Stimulated activated CD4-positive, alpha-beta T cell treated with anti-CD3 and anti-CD28 coated beads, Interleukin-4, amount 100 ng/mL, for 24 hours (primary cell): ENCODE results near the gene TP73.

Experiments used
- DNase-seq: peaks from one replicate; pipeline ENCODE4 v3.0.0-alpha.2; 2020

TP73 gene

GRCh38 chr1:3636080-3636479 lies 16.2 kb upstream of the TP73 start:
- no peak for DNase-seq

- DNase-seq, result no peak
These were observed 15.8 kb upstream of the TP73 start for GRCh38 chr1:3636531-3636930.

- DNase-seq, result no peak
These were observed 14.3 kb upstream of the TP73 start for GRCh38 chr1:3638027-3638426.

GRCh38 chr1:3638676-3639075 lies 13.6 kb upstream of the TP73 start:
- no peak for DNase-seq

- no peak for DNase-seq
These were observed 12.9 kb upstream of the TP73 start for GRCh38 chr1:3639397-3639911.

GRCh38 chr1:3640121-3640837 lies 12.0 kb upstream of the TP73 start:
- DNase-seq, result no peak

GRCh38 chr1:3641046-3641760 lies 11.1 kb upstream of the TP73 start:
- no peak for DNase-seq

- no peak for DNase-seq
These were observed 10.5 kb upstream of the TP73 start for GRCh38 chr1:3641816-3642215.

- DNase-seq, result no peak
These were observed 9.2 kb upstream of the TP73 start for GRCh38 chr1:3642919-3643675.

- no peak for DNase-seq
These were observed 8.0 kb upstream of the TP73 start for GRCh38 chr1:3644273-3644672.

- no peak for DNase-seq
These were observed 7.1 kb upstream of the TP73 start for GRCh38 chr1:3645247-3645646.

GRCh38 chr1:3645666-3646355 lies 6.5 kb upstream of the TP73 start:
- DNase-seq, result no peak

- DNase-seq, result no peak
These were observed 5.7 kb upstream of the TP73 start for GRCh38 chr1:3646596-3646995.

- DNase-seq, result peak; percentile 92
These were observed 2.7 kb upstream of the TP73 start, which contains the start of gene WRAP73 for GRCh38 chr1:3649342-3650247. TSS of gene WRAP73 (minus strand) at chr1:3650103. CDS start at chr1:3649999, 104 bp downstream.

- no peak for DNase-seq
These were observed 1.9 kb upstream of the TP73 start for GRCh38 chr1:3650248-3651025.

- no peak for DNase-seq
These were observed 1.0 kb upstream of the TP73 start for GRCh38 chr1:3651026-3651929.

GRCh38 chr1:3652548-3653285 lies 401 bp downstream of the TP73 start:
- no peak for DNase-seq

- DNase-seq, result no peak
These were observed 936 bp downstream of the TP73 start for GRCh38 chr1:3653286-3653618.
